Measurements from ENCODE around the gene CCDC6.
A peak's percentile ranks its signal among the peaks of the same experiment; 100 is the strongest.

The CCDC6 gene

GRCh38 chr10:59857049-59857448 is 49.3 kb downstream of the CCDC6 start:
- H3K27ac ChIP-seq = no peak overlapping the region
- DNase-seq (ENCODE audit: low read depth, low spot score) = no peak

- no peak overlapping the region for H3K27ac ChIP-seq
- DNase-seq (ENCODE audit: low read depth, low spot score) = no peak
Measured at GRCh38 chr10:59856104-59856503, 50.3 kb downstream of the CCDC6 start.

DNA sequence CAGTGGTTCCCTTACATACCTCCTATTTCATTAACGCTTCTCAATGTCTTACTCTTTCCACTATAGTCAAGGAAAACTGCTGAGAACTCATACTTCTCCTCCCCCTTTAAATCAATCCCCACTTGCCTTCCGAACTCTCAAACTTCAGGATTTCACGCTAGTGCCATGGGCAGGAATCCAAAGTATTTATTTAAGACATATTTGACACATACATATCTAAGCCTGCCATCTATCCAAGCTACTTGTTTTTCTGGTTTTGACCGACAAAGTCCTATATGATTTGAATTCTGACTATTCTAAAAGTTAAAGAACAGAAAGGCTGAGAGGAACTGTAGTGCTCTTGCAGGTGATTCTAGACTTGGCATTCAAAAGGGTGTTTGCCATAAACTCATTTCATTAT is 51.8 kb downstream of the CCDC6 start:
- DNase-seq (ENCODE audit: low read depth, low spot score) = no peak
- H3K27ac ChIP-seq = no peak overlapping the region

DNA sequence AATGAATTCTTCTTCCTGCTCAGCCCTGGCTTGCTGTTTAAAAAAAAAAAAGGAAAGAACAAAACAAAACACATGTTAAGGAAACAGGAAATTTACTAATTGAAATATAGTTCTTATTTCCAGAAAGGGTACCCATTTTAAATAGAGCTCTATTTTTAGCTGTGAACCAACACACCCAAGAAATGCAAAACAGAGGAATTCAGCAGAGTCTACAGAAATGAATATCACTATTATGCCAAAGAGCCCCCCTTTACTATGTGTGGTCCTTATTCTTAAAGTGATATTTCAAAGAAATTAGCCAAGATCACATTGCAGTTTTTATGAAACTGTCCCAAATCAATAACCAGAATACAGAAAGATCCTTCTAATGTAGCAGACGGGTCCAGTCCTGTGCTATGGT is 53.7 kb downstream of the CCDC6 start:
- DNase-seq (ENCODE audit: low read depth, low spot score) = no peak
- no peak overlapping the region for H3K27ac ChIP-seq

DNA sequence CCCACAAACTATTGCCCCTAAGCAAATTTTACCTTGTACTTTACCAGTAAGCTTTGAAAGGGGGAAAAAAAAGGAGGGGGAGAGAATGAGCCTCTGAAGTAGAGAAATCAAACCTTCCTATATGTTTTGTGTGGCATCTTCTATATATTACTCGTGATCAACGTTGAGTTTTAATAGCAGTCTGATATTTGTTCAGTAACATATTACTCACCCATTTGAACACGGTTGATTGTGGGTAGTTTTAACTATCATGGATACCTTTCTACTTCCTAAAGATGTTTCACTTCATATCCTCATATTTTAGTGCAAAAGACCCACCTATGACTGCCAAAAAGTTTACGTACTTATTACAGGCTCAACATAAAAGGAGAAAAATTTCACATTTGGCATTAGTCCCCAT is 54.5 kb downstream of the CCDC6 start:
- DNase-seq (ENCODE audit: low read depth, low spot score) = no peak
- H3K27ac ChIP-seq = no peak overlapping the region

- H3K27ac ChIP-seq = no peak overlapping the region
- no peak for DNase-seq (ENCODE audit: low read depth, low spot score)
Measured at GRCh38 chr10:59847888-59848287, 58.5 kb downstream of the CCDC6 start.

DNA sequence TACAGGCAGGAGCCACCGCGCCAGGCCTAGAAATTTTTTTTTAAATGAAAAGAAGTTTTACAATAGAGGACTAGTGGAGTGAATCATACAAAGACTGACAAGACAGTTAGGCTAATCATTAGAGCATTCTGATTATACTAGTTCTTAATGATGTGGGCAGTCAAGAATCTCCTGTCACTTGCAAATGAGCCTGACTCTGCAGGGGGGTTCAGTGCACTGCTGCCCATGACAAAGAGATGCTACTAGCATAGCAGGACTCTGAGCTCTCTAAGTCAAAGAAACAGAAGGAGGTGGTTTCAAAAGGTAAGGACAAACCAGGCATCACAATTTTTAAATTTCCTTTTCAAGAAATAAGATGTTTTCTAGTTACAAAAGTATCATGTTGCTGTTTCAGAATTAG is 59.0 kb downstream of the CCDC6 start:
- DNase-seq (ENCODE audit: low read depth, low spot score) = no peak
- H3K27ac ChIP-seq = no peak overlapping the region

DNA sequence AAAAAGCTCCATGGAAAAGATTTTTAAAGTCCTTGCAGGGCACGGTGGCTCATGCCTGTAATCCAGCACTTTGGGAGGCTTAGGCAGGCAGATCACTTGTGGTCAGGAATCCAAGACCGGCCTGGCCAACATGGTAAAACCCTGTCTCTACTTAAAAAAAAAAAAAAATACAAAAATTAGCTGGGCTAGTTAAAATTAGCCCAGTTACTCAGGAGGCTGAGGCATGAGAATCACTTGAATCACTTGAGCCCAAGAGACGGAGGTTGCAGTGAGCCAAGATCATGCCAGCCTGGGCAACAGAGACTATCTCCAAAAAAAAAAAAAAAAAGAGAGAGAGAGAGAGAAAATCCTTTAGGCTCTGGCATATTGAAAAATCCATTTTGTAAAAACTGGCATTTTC is 61.9 kb downstream of the CCDC6 start:
- no peak overlapping the region for H3K27ac ChIP-seq
- no peak for DNase-seq (ENCODE audit: low read depth, low spot score)

DNA sequence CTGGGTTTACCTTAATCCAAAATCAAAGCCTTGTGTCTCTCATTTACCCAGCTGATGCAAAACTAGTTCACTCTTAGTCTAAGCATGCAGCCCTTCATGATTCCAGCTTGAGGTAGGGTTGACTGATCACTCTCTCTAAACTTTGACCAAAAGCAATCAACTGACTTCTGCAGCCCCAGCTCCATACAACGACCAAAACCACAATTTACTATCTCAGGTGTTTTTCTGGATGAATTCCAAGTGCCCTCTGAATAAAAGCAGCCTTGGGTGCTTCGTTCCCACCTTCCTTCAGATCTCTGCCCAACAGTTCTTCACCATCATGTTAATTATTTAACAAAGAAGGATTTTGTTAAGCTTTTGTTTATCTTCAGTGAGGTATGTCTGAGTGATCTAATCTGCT is 62.6 kb downstream of the CCDC6 start:
- no peak overlapping the region for H3K27ac ChIP-seq
- DNase-seq (ENCODE audit: low read depth, low spot score) = no peak

- no peak overlapping the region for H3K27ac ChIP-seq
- DNase-seq (ENCODE audit: low read depth, low spot score) = no peak
Measured at GRCh38 chr10:59839576-59839975, 66.8 kb downstream of the CCDC6 start.

GRCh38 chr10:59838085-59838789 is 68.1 kb downstream of the CCDC6 start:
- no peak overlapping the region for H3K27ac ChIP-seq
- peak; percentile 18 for DNase-seq (ENCODE audit: low read depth, low spot score)

DNA sequence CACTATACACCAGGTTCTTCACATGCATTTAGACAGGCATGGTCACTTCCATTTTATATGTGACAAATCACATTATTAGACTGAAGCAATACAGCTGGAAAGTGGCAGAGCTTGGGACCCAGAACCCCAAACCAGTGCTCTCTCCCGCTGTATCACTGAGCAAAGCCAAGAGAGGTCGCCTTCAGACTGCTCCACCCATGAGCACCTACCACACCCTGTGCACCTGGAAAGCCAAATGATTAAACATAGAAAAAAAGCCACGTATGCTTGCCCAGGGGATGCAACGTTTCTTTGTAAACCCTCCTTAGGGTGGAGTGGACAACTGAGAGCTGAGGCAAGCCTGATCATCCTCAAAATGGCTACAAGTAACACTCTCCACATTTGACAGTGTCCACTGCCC is 72.5 kb downstream of the CCDC6 start:
- DNase-seq (ENCODE audit: low read depth, low spot score) = no peak
- H3K27ac ChIP-seq = no peak overlapping the region

DNA sequence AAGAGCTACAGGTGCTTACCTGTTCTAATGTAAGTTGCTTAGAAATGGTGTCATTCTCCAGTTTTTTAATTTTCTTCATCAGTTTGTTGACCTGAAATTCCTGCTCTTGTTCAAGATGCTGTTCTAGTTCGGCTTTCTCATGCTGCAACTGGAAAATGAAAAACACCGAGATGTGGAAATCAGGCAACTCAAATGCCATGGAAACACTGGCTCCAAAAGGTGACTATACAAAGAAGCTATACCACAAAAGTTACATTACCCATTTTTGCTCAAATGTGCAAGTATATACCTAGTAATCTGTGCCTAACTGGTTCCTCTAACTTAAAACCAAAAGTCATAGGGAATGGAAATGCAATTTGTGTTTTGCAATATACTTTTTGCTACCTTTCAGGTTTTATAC is 73.8 kb downstream of the CCDC6 start:
- no peak overlapping the region for H3K27ac ChIP-seq
- DNase-seq (ENCODE audit: low read depth, low spot score) = no peak

GRCh38 chr10:59831658-59832503 is 74.5 kb downstream of the CCDC6 start:
- DNase-seq (ENCODE audit: low read depth, low spot score) = peak; percentile 37
- H3K27ac ChIP-seq = no peak overlapping the region

- DNase-seq (ENCODE audit: low read depth, low spot score) = no peak
Measured at GRCh38 chr10:59830601-59831259, 75.6 kb downstream of the CCDC6 start.

GRCh38 chr10:59829601-59830000 is 76.8 kb downstream of the CCDC6 start:
- DNase-seq (ENCODE audit: low read depth, low spot score) = no peak
- H3K27ac ChIP-seq = no peak overlapping the region

More at GRCh38 chr10:59830601-59831259, 75.6 kb downstream of the CCDC6 start:
- H3K27ac ChIP-seq = no peak overlapping the region

- no peak overlapping the region for H3K27ac ChIP-seq
- no peak for DNase-seq (ENCODE audit: low read depth, low spot score)
Measured at GRCh38 chr10:59829024-59829423, 77.3 kb downstream of the CCDC6 start.

GRCh38 chr10:59825932-59826331 is 80.4 kb downstream of the CCDC6 start:
- no peak for DNase-seq (ENCODE audit: low read depth, low spot score)
- H3K27ac ChIP-seq = no peak overlapping the region

DNA sequence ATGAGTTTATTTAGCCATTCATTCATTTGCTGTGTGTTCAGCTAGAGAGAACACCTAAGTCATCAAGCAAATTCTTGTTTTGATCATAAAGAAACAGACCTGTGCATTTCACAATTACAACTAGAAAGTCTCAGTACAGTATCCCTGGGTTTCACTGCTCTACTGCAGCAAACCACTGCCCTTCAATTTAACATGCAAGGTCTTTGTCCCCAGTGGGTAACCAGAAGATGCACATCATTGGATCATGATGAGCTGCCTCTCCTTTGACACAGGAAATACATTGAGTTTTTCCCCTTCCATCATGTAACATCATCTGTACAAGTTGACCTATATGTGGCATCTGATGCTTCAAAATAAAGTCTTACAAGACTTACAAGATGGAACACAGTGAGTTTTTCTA is 82.6 kb downstream of the CCDC6 start:
- H3K27ac ChIP-seq = no peak overlapping the region
- no peak for DNase-seq (ENCODE audit: low read depth, low spot score)

- H3K27ac ChIP-seq = no peak overlapping the region
- no peak for DNase-seq (ENCODE audit: low read depth, low spot score)
Measured at GRCh38 chr10:59823111-59823510, 83.2 kb downstream of the CCDC6 start.

DNA sequence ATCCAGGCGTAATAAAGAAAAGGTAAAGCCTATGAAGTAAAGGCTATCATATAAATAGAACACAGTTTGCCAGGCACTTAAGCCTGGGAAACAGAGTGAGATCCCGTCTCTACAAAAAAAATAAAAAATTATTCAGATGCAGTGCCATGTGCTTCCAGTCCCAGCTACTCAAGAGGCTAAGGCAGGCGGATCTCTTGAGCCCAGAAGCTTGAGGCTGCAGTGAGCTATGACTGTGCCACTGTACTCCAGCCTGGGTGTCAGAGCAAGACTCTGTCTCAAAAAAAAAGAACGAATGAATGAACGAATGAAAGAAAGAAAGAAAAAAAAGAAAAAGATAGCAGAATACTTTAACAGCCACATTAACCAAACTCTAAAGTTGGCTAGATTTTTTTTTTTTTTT is 85.9 kb downstream of the CCDC6 start:
- no peak overlapping the region for H3K27ac ChIP-seq
- DNase-seq (ENCODE audit: low read depth, low spot score) = no peak

All from epithelial cell of prostate (primary cell).